ENCODE data around the gene CRYAB.
"Not testable (repeated sequence)": the region's sequence is repeated elsewhere in the genome, so short reads cannot be mapped to it uniquely, and the experiment has no call there.

Gene CRYAB

GRCh38 chr11:111905411-111905810 is 6.2 kb downstream of the CRYAB start:
- no peak for DNase-seq

GRCh38 chr11:111886844-111887243 is 24.7 kb downstream of the CRYAB start:
- no peak for DNase-seq

- no peak for DNase-seq
Measured at GRCh38 chr11:111886032-111886431, 25.5 kb downstream of the CRYAB start.

- DNase-seq, result not testable (repeated sequence)
Measured at GRCh38 chr11:111885053-111885452, 26.5 kb downstream of the CRYAB start.

GRCh38 chr11:111882202-111882601 is 29.4 kb downstream of the CRYAB start:
- DNase-seq, result no peak

GRCh38 chr11:111879637-111879960 is 32.0 kb downstream of the CRYAB start:
- no peak for DNase-seq

GRCh38 chr11:111878849-111879636 is 32.5 kb downstream of the CRYAB start, which contains the start of the genes CFAP68 and FDXACB1:
CFAP68 (plus strand) TSS chr11:111879541; CDS start chr11:111879561, 20 bp downstream.
FDXACB1 (minus strand) TSS chr11:111879165; CDS start chr11:111879132, 33 bp downstream.
- DNase-seq, result peak; percentile 96 to 98

- peak in 1 of 2 experiments; percentile 37 for DNase-seq
Measured at GRCh38 chr11:111878385-111878848, 33.2 kb downstream of the CRYAB start.

- DNase-seq, result no peak
Measured at GRCh38 chr11:111871693-111872161, 39.8 kb downstream of the CRYAB start.

- DNase-seq, result peak; percentile 53 to 77
Measured at GRCh38 chr11:111870886-111871692, 40.5 kb downstream of the CRYAB start, which contains the start of gene ALG9. ALG9 (minus strand) TSS chr11:111871581; CDS start chr11:111871482, 99 bp downstream.

GRCh38 chr11:111870522-111870885 is 41.1 kb downstream of the CRYAB start:
- DNase-seq, result no peak

- DNase-seq, result no peak
Measured at GRCh38 chr11:111870113-111870512, 41.5 kb downstream of the CRYAB start.

GRCh38 chr11:111860257-111860656 is 51.3 kb downstream of the CRYAB start:
- no peak for DNase-seq

Measured in SHP77 (cell line).